GM18517 (cell line): ENCODE data around the gene AFG1L.
"Not testable (repeated sequence)": the region's sequence is repeated elsewhere in the genome, so short reads cannot be mapped to it uniquely, and the experiment has no call there.

Source experiments
- ATAC-seq: cut with Tn5 transposase; IDR thresholded peaks from one replicate; pipeline ENCODE4 v1.9.1; 2021; ENCODE audit warnings: mild to moderate bottlenecking, moderate library complexity; ENCODE audit not compliant: unreplicated experiment

Gene AFG1L

DNA sequence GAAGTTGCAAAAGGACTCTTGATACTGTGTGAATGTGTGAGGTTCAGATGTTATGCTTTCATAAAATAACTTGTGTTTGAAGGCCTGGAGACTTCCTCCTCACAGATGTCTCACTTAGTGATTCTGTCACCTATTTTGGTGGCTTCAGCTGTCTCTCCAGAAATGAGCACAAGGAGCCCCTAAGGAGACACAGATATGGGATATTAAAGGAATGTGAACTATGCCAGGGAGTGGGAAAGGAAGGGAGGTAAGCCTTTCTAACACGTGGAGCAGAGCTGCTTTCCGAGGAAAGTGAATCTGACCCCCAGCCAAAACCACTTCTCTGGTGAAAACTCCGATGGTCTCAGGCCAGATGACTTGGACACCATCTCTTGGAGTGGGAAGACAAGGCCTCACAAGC lies 255.4 kb downstream of the AFG1L start:
- ATAC-seq, result no peak

DNA sequence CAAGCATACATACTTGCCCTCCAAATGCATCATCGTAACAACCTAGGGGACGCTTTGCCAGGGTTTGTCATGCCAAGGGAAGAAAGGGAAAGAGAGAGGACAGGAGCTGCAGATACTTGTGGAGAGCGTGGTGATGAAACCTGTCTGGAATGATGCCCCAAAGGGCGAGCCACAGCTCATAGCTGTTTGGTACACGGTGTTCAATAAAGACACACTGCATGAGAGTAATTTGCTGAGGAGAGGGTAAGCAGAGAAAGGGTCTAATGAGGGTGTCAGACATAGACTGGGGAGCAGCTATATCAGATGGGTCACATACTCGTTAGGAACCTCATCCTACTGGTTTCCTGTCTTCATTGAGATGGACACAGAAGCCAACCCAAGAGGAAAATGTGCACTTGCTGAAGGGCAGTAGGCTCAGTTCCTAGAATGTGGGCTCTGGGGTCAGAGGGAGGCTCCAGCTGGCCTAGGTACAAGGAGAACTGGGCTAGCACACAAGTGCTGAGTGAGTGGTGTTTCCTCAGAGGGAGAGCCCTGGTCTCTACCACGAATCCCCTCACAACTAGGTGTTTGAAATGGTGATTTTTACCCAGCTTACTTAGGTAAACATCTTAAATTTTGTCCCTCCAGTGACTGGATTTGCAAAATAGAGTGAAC lies 260.7 kb downstream of the AFG1L start:
- ATAC-seq, result no peak

DNA sequence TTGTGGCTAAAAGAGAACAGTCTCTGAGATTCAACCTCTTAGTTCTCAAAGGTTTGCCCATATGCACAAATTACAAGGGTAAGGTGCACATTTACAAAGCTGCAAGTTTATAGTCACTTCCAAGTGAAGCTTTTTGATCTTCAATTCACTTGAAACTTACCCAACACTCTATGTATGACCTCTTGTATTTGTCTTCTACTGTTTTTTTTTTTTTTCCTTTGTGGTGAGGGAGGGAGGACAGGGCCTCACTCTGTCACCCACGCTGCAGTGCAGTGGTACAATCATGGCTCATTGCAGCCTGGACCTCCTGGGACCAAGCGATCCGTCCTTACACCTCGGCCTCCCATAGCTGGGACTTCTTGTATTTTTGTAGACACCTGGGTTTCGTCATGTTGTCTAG lies 261.4 kb downstream of the AFG1L start:
- no peak for ATAC-seq

DNA sequence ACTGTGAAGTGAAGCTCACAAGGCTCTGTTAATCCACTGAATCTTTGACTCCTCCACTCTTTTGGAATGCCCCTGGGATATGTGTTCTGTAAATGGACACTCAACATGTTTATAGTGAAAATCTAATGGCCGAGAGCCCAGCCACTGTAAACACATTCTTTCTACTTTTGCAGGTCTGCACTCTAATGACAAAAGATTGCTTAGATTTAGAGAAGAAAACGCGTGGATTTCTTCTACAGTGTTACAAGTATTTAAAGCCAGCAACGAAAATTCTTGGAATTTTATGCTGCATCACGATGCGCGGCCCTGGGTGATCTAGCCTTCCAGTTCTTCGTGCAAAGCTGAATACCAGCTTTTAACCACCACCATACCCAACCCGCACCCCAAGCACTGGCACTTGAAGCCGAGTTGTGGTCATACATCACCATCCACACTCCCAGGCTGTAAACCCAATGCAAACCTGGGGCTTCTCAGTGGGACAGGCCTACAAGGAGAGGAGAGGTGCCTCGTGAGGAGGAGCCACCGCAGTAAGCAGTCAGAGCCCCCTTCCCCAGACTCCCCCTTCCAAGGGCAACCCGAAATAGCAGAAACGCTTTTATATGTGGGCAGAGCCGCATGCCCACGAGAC lies 262.1 kb downstream of the AFG1L start:
- ATAC-seq, result no peak

DNA sequence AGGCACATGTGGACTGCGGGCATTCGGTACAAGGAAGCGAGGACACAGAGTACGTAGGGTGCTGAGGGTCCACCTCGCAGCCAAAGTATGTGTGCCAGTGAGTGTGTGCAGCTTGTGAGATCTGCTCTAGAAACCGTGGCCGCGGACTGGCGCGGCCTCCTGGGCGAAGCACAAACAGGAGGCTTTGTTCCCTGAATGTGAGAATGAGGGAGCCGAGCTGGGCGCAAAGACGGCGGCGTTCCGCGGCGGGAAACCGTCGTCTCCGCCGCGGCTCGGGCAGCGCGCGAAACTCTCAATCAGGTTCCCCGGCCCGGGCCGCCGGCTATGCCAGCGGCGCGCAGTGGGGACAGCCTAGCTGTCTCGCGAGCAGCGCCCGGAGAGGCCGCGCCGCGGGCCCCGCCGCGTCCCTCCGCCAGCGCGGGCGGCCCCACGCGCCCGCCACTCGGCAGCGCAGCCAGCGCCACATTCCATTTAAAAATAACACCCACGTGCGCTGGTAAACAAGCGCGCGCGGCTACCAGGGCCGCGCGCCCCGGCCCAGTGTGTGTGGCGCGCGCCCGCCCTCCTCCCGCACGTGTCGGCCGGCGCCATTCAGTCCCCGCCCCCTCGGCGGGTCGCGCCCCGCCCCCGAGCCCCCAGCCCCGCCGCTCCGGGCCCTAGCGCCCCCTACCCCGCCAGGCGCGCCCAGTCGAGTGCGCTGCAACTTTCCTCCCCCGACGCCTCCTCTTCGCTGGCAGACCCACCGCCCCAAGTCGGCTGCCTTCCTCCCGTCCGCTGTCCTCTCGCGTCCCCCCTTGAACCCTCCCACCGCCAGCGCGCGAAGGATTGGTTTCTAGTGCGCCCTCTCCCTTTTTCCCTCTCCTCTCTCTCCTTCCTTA lies 262.9 kb downstream of the AFG1L start:
- no peak for ATAC-seq

DNA sequence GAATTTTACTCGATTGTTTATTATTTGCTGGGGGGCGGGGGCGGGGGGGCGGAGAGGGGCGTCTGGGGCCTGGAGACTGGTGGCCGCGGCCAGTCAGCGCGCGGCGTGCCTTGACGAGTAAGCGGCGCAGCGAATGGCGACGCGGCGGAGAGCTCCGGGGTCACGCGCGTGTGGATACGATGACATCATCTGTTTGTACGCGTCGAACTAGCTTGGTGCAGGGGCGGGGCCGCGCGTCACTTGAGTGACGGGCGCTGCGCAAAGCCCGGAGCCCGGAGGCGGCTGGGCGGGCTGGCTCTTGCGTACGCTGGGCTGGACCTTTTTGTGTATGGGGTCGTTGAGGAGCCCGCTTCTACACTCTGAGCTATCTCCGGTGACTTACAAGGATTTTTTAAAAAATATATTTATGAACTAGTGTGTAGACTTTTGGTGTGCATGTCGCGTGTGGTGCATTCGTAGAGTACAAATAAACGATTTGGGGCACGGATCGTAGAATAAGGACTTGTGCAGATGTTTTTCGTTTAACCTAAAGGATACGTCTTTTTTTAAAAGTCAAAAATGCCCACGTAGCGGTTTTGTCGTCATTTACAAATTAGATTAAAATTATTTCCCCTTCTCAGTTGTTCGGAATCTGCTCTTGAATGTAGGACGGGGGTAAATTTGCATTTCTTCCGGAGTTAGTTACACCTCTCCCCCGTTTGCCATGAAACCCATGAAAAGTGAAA lies 263.7 kb downstream of the AFG1L start:
- peak; percentile 63 for ATAC-seq

DNA sequence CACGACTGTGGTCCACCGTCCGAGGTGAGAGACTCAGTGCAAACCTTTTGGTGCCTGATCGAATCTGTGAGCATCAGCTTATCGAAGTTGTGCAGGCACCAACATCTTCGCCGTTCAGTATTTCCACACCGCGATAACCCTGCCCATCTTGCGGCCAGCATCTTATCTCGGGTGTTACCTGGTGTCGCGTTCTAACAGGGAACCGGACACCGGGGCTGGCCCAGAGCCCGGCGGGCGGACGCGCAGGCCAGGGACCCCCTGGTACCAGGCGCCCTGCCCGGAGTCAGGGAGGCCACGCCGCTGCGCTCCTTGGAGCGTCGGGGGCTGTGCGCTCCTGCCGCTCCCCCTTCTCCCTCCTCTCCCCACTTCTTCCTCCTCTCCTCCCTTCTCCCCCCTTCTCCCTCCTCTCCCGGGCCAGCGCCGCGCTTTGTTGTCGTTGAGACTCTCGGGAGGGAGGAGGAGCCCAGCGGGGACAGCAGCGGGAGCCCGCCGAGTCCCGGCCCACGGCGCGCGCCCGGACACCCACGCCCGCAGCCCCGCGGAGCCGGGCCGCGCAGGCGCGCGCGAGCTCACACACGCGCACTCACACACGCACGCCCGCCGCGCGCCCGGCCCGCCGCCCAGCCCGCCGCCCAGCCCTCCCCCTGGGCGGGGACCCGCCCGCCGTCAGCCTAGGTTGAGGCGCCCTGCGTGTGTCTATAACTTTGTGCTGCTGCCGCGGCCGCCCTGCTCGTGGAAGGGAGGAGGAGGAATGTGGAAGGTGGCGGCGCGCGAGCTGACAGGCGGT lies 264.4 kb downstream of the AFG1L start:
- ATAC-seq, result peak; percentile 42

DNA sequence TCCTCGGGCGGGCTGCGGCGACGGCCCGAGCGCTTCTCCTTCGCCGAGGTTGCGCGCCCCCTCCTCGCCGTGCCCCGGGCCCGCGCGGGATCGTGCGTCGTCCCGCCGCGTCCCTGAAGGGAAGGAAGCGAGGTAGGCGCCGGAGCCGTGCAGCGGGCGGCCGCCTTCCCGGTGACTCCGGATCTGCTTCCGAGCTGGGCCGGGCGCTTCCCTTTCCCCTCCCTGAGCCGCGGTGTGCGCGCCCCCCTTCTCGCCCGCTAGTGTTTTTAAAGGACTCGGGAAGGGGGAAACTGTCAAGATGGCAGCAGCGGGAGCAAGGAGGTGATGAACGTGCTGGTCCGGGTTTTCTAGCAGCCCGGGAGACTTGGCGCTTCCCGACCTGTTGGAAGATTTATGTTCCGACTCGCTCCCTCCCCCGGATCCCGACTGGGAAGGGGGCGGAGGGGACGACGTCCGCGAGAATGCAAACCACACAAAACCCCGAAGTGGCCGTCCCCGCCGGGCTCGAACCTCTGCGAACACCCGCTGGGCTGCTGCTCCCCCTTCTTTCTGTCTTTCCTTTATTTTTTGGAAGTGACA lies 265.1 kb downstream of the AFG1L start:
- peak; percentile 13 for ATAC-seq

- ATAC-seq, result no peak
Measured at GRCh38 chr6:108560463-108561308, 265.8 kb downstream of the AFG1L start, which contains the start of gene FOXO3. Gene FOXO3 (plus strand): TSS chr6:108560917. CDS start chr6:108561209, 292 bp downstream.

DNA sequence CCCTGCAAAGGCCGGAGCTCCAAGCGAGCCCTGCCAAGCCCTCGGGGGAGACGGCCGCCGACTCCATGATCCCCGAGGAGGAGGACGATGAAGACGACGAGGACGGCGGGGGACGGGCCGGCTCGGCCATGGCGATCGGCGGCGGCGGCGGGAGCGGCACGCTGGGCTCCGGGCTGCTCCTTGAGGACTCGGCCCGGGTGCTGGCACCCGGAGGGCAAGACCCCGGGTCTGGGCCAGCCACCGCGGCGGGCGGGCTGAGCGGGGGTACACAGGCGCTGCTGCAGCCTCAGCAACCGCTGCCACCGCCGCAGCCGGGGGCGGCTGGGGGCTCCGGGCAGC lies 266.4 kb downstream of the AFG1L start:
- ATAC-seq, result not testable (repeated sequence)

GRCh38 chr6:108561742-108562502 lies 267.1 kb downstream of the AFG1L start:
- ATAC-seq, result no peak

GRCh38 chr6:108562503-108562993 lies 267.7 kb downstream of the AFG1L start:
- no peak for ATAC-seq

GRCh38 chr6:108563292-108563691 lies 268.4 kb downstream of the AFG1L start:
- no peak for ATAC-seq

DNA sequence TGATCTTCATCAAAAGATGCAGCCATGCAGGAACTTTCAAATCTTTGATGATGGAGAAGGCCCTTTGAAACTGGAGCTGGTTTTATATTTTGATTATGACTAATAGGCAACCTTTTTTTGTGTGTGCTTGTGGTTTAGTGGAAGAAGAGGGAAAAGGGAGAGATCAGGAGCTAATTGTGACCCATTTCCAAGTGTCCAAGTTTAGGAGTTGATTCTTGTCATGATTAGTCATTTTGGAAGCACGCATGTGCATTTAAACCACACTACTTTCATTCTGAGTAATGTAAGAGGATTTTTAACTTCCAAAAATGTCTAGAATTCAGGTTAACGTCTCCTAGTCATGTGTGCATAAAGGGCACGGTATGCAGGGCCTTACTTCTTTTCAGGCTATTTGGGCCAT lies 269.3 kb downstream of the AFG1L start:
- ATAC-seq, result no peak

GRCh38 chr6:108565091-108565766 lies 270.4 kb downstream of the AFG1L start:
- peak; percentile 71 for ATAC-seq

DNA sequence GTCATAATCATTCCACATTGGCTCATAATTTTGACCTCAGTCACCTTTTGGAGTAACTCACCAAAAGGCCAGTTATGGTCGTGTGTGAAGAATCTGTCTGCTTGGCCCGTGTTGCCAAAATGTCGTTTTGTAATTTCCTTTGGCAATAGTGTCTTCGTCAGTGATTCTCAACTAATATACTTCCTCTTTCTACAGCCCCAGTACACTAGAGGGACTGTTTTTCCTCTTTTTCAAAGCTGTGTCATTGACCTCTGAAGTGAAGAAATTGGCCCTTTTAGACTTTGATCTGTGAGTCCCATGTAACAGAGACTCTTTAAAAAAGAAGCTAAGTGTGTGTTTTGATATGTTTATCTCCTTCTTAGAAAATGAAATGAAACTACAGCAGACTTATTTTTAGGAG lies 271.0 kb downstream of the AFG1L start:
- ATAC-seq, result peak; percentile 42

DNA sequence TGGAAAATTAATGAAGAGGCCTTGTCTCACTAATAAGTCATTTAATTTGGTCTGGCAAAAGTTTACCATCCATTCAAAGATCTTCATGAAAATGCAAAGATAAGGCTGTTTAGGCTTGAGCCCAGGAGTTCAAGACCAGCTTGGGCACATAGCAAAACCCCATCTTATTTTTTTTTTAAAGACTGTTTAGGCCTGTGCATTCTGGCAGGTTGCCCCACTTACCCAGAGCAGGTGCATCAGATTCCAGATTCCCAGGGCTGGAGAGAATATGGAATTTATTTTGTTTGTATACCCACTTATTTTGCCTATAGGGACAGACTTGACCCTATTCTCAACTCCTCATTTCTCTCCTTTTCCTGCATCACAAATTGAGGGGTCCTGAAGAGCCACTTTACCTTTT lies 271.6 kb downstream of the AFG1L start:
- no peak for ATAC-seq

DNA sequence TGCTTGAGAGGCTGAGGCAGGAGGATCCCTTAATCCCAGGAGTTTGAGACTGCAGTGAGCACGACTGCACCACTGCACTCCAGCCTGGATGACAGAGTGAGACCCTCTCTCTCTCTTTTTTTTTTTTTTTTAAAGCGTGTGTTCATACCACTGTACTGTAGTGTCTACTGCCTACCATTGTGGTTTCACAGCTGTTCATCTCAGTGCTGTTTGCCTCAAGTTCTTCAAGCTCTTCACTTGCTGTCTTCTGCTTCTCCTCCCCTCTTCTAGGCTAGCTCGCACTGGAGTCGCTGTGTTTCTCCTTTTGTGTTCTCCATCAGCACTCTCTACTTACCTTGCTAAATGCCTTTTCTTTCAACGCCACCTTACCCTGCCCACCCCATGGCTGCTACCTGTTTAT lies 273.2 kb downstream of the AFG1L start:
- no peak for ATAC-seq
